Skeletal muscle tissue (tissue), 4 donors: Measurements from ENCODE around the gene XIRP1. TPM values are rescaled to one million over a fixed set of nuclear protein-coding genes. Genes with fewer than 3 reads are reported as not detected.

ENCODE experiments used
- H3K27ac ChIP-seq: one replicate; pipeline ENCODE4 v1.7.0; 2013; ENCODE audit warnings: mild to moderate bottlenecking, low read depth, low read length, inconsistent platforms
- H3K27me3 ChIP-seq, 3 donors: one replicate each; pipeline ENCODE4 v1.7.0; 2013; ENCODE audit warnings: low read length in 3 of 3; ENCODE audit not compliant: control insufficient read depth in 3 of 3, insufficient read depth in 3 of 3
- H3K36me3 ChIP-seq, 3 donors: one replicate each; pipeline ENCODE4 v1.7.0; 2013; ENCODE audit warnings: low read length in 3 of 3; ENCODE audit not compliant: control insufficient read depth in 3 of 3, insufficient read depth in 3 of 3
- H3K4me1 ChIP-seq, 3 donors: one replicate each; pipeline ENCODE4 v1.7.0; 2013; ENCODE audit warnings: low read length in 3 of 3, mild to moderate bottlenecking in 3 of 3; ENCODE audit not compliant: control insufficient read depth in 3 of 3, insufficient read depth in 3 of 3
- H3K4me3 ChIP-seq, 3 donors: one replicate each; pipeline ENCODE4 v1.7.0; 2013; ENCODE audit warnings: low read length in 3 of 3
- H3K9ac ChIP-seq, 3 donors: one replicate each; pipeline ENCODE4 v1.7.0; 2013; ENCODE audit warnings: low read length in 3 of 3, mild to moderate bottlenecking in 3 of 3, moderate library complexity in 2 of 3, low read depth in 1 of 3
- H3K9me3 ChIP-seq, 3 donors: one replicate each; pipeline ENCODE4 v1.7.0; 2013; ENCODE audit warnings: low read length in 3 of 3; ENCODE audit not compliant: control insufficient read depth in 3 of 3
- total RNA-seq: library from RNA; depleted of rRNA; stranded (reverse); fragments of >200 nt; gene quantifications from one replicate; pipeline ENCODE4 v1.2.3, GENCODE V29; 2014
- donor health status: Osteomylitis.

Gene XIRP1
- total RNA-seq, 1 donor from 2014 or later: 30.8 TPM

GRCh38 chr3:39170461-39170860, 21.9 kb downstream of the XIRP1 start:
- Histone ChIP-seq H3K27ac (no peak overlapping the region), H3K9me3 (no peaks in the 10 kb centered on the region), H3K36me3 (no peaks in the 10 kb centered on the region), H3K4me3 (no peak overlapping the region), H3K9ac (no peak overlapping the region), H3K27me3 (no peaks in the 10 kb centered on the region), H3K4me1 (peaks cover 0 to 5% (median 0%) of the 10 kb centered on the region in 3 donors)

- H3K4me1 ChIP-seq: peaks cover 0 to 5% (median 0%) of the 10 kb centered on the region in 3 donors
- no peak overlapping the region for H3K4me3 ChIP-seq
- no peak overlapping the region for H3K27ac ChIP-seq
- no peaks in the 10 kb centered on the region for H3K27me3 ChIP-seq
- H3K9ac ChIP-seq: no peak overlapping the region
- no peaks in the 10 kb centered on the region for H3K36me3 ChIP-seq
- H3K9me3 ChIP-seq: no peaks in the 10 kb centered on the region
Observed at GRCh38 chr3:39169712-39170111, 22.7 kb downstream of the XIRP1 start.

GRCh38 chr3:39168156-39168780, 24.1 kb downstream of the XIRP1 start:
- no peaks in the 10 kb centered on the region for H3K9me3 ChIP-seq
- no peaks in the 10 kb centered on the region for H3K36me3 ChIP-seq
- H3K4me1 ChIP-seq: peaks cover 0 to 5% (median 0%) of the 10 kb centered on the region in 3 donors
- no peak overlapping the region for H3K9ac ChIP-seq
- no peak overlapping the region for H3K4me3 ChIP-seq
- no peaks in the 10 kb centered on the region for H3K27me3 ChIP-seq
- no peak overlapping the region for H3K27ac ChIP-seq

- no peaks in the 10 kb centered on the region for H3K27me3 ChIP-seq
- no peak overlapping the region for H3K4me3 ChIP-seq
- H3K27ac ChIP-seq: no peak overlapping the region
- no peak overlapping the region for H3K9ac ChIP-seq
- H3K4me1 ChIP-seq: peaks cover 0 to 5% (median 0%) of the 10 kb centered on the region in 3 donors
- no peaks in the 10 kb centered on the region for H3K9me3 ChIP-seq
- H3K36me3 ChIP-seq: no peaks in the 10 kb centered on the region
Observed at GRCh38 chr3:39166932-39167532, 25.4 kb downstream of the XIRP1 start.

GRCh38 chr3:39166134-39166710, 26.2 kb downstream of the XIRP1 start:
- Histone ChIP-seq H3K9me3 (no peaks in the 10 kb centered on the region), H3K27ac (no peak overlapping the region), H3K4me1 (peaks cover 0 to 5% (median 0%) of the 10 kb centered on the region in 3 donors), H3K36me3 (no peaks in the 10 kb centered on the region), H3K27me3 (no peaks in the 10 kb centered on the region), H3K9ac (no peak overlapping the region), H3K4me3 (no peak overlapping the region)

GRCh38 chr3:39165518-39165917, 26.9 kb downstream of the XIRP1 start:
- Histone ChIP-seq H3K9me3 (no peaks in the 10 kb centered on the region), H3K27me3 (no peaks in the 10 kb centered on the region), H3K4me3 (no peak overlapping the region), H3K27ac (no peak overlapping the region), H3K4me1 (peaks cover 0 to 5% (median 0%) of the 10 kb centered on the region in 3 donors), H3K9ac (no peak overlapping the region), H3K36me3 (no peaks in the 10 kb centered on the region)

- H3K9me3 ChIP-seq: no peaks in the 10 kb centered on the region
- no peak overlapping the region for H3K9ac ChIP-seq
- no peaks in the 10 kb centered on the region for H3K36me3 ChIP-seq
- peaks cover 0 to 5% (median 0%) of the 10 kb centered on the region in 3 donors for H3K4me1 ChIP-seq
- no peak overlapping the region for H3K27ac ChIP-seq
- no peak overlapping the region for H3K4me3 ChIP-seq
- no peaks in the 10 kb centered on the region for H3K27me3 ChIP-seq
Observed at GRCh38 chr3:39164414-39164813, 28.0 kb downstream of the XIRP1 start.

- Histone ChIP-seq H3K36me3 (no peaks in the 10 kb centered on the region), H3K4me1 (peaks cover 0 to 2% (median under 1%) of the 10 kb centered on the region in 3 donors), H3K4me3 (no peak overlapping the region), H3K9me3 (no peaks in the 10 kb centered on the region), H3K9ac (no peak overlapping the region), H3K27ac (no peak overlapping the region), H3K27me3 (no peaks in the 10 kb centered on the region)
Observed at GRCh38 chr3:39158148-39158715, 34.2 kb downstream of the XIRP1 start.

GRCh38 chr3:39157359-39157758, 35.0 kb downstream of the XIRP1 start:
- H3K4me1 ChIP-seq: peaks cover 3 to 9% (median 4%) of the 10 kb centered on the region in 3 donors
- no peaks in the 10 kb centered on the region for H3K9me3 ChIP-seq
- H3K4me3 ChIP-seq: no peak overlapping the region
- H3K36me3 ChIP-seq: no peaks in the 10 kb centered on the region
- H3K9ac ChIP-seq: no peak overlapping the region
- no peaks in the 10 kb centered on the region for H3K27me3 ChIP-seq
- no peak overlapping the region for H3K27ac ChIP-seq

GRCh38 chr3:39156421-39156820, 36.0 kb downstream of the XIRP1 start:
- Histone ChIP-seq H3K27ac (no peak overlapping the region), H3K36me3 (no peaks in the 10 kb centered on the region), H3K9me3 (no peaks in the 10 kb centered on the region), H3K9ac (no peak overlapping the region), H3K4me1 (peaks cover 12 to 18% (median 13%) of the 10 kb centered on the region in 3 donors), H3K27me3 (no peaks in the 10 kb centered on the region), H3K4me3 (no peak overlapping the region)
